EH (cell line): ENCODE data around the gene PCDHGA2.

Experiments
- DNase-seq: peaks from one replicate; pipeline ENCODE4 v3.0.0-alpha.2; 2015; ENCODE audit warnings: low read depth

PCDHGA2 gene

DNA sequence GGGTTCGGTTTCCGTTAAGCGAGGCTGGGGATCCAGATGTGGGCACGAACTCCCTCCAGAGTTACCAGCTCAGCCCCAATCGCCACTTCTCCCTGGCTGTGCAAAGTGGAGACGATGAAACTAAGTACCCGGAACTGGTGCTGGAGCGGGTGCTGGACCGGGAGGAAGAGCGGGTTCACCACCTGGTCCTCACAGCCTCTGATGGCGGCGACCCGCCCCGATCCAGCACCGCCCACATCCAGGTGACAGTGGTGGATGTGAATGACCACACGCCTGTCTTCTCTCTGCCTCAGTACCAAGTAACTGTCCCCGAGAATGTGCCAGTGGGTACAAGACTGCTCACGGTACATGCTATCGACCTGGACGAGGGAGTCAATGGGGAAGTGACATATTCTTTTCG lies 44.8 kb downstream of the PCDHGA2 start:
- DNase-seq = no peak

GRCh38 chr5:141384471-141385267 lies 46.1 kb downstream of the PCDHGA2 start:
- DNase-seq = no peak

- peak; percentile 32 for DNase-seq
Measured at GRCh38 chr5:141387557-141388311, 49.2 kb downstream of the PCDHGA2 start, which contains the start of gene PCDHGB4. TSS of gene PCDHGB4 (plus strand) at chr5:141387698. CDS start at chr5:141387885, 187 bp downstream.

- no peak for DNase-seq
Measured at GRCh38 chr5:141388661-141389060, 50.1 kb downstream of the PCDHGA2 start.

DNA sequence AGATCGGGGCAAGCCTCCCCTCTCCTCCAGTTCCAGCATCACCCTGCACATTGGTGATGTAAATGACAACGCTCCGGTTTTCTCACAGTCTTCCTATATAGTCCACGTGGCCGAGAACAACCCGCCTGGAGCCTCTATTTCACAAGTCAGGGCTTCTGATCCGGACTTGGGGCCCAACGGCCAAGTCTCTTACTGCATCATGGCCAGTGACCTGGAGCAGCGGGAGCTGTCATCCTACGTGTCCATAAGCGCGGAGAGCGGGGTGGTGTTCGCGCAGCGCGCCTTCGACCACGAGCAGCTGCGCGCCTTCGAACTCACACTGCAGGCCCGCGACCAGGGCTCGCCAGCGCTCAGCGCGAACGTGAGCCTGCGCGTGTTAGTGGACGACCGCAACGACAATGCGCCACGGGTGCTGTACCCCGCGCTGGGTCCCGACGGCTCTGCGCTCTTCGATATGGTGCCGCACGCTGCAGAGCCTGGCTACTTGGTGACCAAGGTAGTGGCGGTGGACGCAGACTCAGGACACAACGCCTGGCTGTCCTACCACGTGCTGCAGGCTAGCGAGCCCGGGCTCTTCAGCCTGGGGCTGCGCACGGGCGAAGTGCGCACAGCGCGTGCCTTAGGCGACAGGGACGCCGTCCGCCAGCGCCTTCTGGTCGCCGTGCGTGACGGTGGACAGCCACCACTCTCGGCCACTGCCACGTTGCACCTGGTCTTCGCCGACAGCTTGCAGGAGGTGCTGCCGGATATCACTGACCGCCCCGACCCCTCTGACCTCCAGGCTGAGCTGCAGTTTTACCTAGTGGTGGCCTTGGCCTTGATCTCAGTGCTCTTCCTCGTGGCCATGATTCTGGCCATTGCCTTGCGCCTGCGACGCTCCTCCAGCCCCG lies 50.8 kb downstream of the PCDHGA2 start:
- no peak for DNase-seq

DNA sequence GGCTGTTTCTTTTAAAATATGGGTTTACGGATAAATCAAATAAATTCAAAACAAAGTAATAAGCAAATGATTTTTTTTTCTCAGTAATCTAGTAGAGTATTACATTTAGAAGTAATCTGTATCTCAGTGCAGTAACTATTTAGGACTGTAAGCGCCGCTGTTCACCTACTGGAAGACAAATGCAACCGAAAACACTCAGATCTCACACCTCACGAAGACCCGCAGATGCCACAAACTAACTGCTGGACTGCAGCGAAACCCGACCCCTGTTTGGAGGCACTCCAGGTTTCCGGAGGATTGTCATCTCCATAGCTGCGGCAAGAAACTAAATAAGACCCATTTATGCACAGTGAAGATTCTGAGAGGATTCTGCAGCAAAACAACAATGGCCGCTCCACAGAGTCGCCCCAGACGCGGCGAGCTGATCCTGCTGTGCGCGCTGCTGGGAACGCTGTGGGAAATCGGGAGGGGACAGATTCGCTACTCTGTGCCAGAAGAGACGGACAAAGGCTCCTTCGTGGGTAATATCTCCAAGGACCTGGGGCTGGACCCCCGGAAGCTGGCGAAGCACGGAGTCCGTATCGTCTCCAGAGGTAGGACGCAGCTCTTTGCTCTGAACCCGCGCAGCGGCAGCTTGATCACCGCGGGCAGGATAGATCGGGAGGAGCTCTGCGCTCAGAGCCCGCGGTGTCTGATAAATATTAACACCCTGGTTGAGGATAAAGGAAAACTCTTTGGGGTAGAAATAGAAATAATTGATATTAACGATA lies 54.1 kb downstream of the PCDHGA2 start, which contains the start of gene PCDHGA8:
Gene PCDHGA8 (plus strand): TSS at position 205 of the 770 bp plus-strand sequence. CDS start 181 bp downstream, at position 386.
- DNase-seq = peak; percentile 30
